Measurements from ENCODE around the gene CORO2B.

- TF ChIP-seq ZSCAN25 (CRISPR knock-in tag; IDR thresholded peaks at IDR 0.05): no peak
- no peak for TF ChIP-seq NFYB (CRISPR knock-in tag; IDR thresholded peaks at IDR 0.05)
- TF ChIP-seq CTCF (CRISPR knock-in tag; IDR thresholded peaks at IDR 0.05): no peak
- no peak for TF ChIP-seq YY1 (IDR thresholded peaks at IDR 0.05; ENCODE audit: insufficient read depth, insufficient replicate concordance, low read depth, low read length)
- TF ChIP-seq ZSCAN29 (CRISPR knock-in tag; conservative IDR thresholded peaks at IDR 0.05): no peak
These were observed 48.7 kb downstream of the CORO2B start for GRCh38 chr15:68627476-68627875.

Data from HepG2 (cell line).